SK-N-SH treated with all-trans-retinoic acid at 6 μM for 48 hours (cell line): ENCODE results near the gene TMEM119.

Source experiments
- ARNTL ChIP-seq: fragments of 450-650 bp; formaldehyde crosslinking; IDR thresholded peaks from 2 replicates; pipeline ENCODE4 v1.5.0; 2020; ENCODE audit warnings: low read depth, mild to moderate bottlenecking, moderate library complexity, borderline replicate concordance
- BACH2 ChIP-seq: fragments of 250-450 bp; sonication (Bioruptor Pico); IDR thresholded peaks from 2 replicates; pipeline ENCODE4 v1.9.0; 2021; ENCODE audit warnings: mild to moderate bottlenecking, borderline replicate concordance
- CSDC2 ChIP-seq: fragments of 250-450 bp; sonication (Bioruptor Pico); IDR thresholded peaks from 2 replicates; pipeline ENCODE4 v1.5.0; 2020; ENCODE audit warnings: mild to moderate bottlenecking, moderate library complexity
- ESRRG ChIP-seq: fragments of 250-450 bp; sonication (Bioruptor Pico); IDR thresholded peaks from 2 replicates; pipeline ENCODE4 v1.6.1; 2021; ENCODE audit warnings: mild to moderate bottlenecking
- RARB ChIP-seq: fragments of 250-450 bp; sonication (Bioruptor Pico); IDR thresholded peaks from 2 replicates; pipeline ENCODE4 v1.8.0; 2021; ENCODE audit warnings: mild to moderate bottlenecking, moderate library complexity
- SNAI2 ChIP-seq: fragments of 250-450 bp; sonication (Bioruptor Pico); IDR thresholded peaks from 2 replicates; pipeline ENCODE4 v1.5.0; 2020; ENCODE audit warnings: mild to moderate bottlenecking, moderate library complexity
- ZFP3 ChIP-seq: fragments of 250-450 bp; sonication (Bioruptor Pico); IDR thresholded peaks from 2 replicates; pipeline ENCODE4 v1.5.0; 2020; ENCODE audit warnings: mild to moderate bottlenecking, moderate library complexity
- TF ChIP-seq, protein P1 (sequence below): fragments of 250-450 bp; sonication (Bioruptor Pico); IDR thresholded peaks from 2 replicates; pipeline ENCODE4 v1.8.0; 2020; ENCODE audit warnings: mild to moderate bottlenecking, moderate library complexity, borderline replicate concordance
- TF ChIP-seq, protein P2 (sequence below): fragments of 250-450 bp; sonication (Bioruptor Pico); IDR thresholded peaks from 2 replicates; pipeline ENCODE4 v1.8.0; 2021; ENCODE audit warnings: low read depth, mild to moderate bottlenecking, moderate library complexity, borderline replicate concordance

DNA sequence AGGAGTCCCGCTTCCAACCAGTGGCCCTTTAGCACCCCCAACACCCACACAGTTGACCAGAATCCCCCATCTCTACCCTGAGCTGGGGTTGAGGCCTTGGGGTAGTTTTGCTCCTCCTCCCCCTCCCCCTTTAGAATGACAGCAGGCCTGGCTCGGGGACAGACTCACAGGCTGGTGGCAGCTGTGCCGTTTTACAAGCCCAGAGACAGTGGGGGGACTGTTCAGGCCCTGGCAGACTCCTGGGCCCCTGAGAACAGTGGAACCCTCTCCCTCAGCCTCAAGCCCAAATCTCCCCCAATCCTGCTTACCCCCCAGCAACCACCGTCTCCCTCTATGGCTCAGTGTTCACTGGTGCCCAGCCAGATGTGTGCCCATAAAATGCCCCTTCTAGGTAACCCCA lies 10.1 kb downstream of the TMEM119 start:
- TF ChIP-seq RARB (CRISPR knock-in tag) (no peak), BACH2 (CRISPR knock-in tag) (no peak), CSDC2 (CRISPR knock-in tag) (no peak), ESRRG (no peak), ZFP3 (CRISPR knock-in tag) (no peak), SNAI2 (CRISPR knock-in tag) (no peak), ARNTL (CRISPR knock-in tag) (no peak)
- TF ChIP-seq, protein P1, sequence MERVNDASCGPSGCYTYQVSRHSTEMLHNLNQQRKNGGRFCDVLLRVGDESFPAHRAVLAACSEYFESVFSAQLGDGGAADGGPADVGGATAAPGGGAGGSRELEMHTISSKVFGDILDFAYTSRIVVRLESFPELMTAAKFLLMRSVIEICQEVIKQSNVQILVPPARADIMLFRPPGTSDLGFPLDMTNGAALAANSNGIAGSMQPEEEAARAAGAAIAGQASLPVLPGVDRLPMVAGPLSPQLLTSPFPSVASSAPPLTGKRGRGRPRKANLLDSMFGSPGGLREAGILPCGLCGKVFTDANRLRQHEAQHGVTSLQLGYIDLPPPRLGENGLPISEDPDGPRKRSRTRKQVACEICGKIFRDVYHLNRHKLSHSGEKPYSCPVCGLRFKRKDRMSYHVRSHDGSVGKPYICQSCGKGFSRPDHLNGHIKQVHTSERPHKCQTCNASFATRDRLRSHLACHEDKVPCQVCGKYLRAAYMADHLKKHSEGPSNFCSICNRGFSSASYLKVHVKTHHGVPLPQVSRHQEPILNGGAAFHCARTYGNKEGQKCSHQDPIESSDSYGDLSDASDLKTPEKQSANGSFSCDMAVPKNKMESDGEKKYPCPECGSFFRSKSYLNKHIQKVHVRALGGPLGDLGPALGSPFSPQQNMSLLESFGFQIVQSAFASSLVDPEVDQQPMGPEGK (CRISPR knock-in tag), result no peak
- TF ChIP-seq, protein P2, sequence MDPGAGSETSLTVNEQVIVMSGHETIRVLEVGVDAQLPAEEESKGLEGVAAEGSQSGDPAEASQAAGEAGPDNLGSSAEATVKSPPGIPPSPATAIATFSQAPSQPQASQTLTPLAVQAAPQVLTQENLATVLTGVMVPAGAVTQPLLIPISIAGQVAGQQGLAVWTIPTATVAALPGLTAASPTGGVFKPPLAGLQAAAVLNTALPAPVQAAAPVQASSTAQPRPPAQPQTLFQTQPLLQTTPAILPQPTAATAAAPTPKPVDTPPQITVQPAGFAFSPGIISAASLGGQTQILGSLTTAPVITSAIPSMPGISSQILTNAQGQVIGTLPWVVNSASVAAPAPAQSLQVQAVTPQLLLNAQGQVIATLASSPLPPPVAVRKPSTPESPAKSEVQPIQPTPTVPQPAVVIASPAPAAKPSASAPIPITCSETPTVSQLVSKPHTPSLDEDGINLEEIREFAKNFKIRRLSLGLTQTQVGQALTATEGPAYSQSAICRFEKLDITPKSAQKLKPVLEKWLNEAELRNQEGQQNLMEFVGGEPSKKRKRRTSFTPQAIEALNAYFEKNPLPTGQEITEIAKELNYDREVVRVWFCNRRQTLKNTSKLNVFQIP (CRISPR knock-in tag), result no peak
